HUES48 (cell line): ENCODE data around the gene TP53I11.

Source experiments
- H3K27ac ChIP-seq: one replicate; pipeline ENCODE4 v1.7.0; 2013; ENCODE audit warnings: low read depth, low read length, inconsistent platforms
- H3K27me3 ChIP-seq: 2 replicates; pipeline ENCODE4 v1.6.1; 2013; ENCODE audit warnings: mild to moderate bottlenecking, low read length; ENCODE audit not compliant: control insufficient read depth, insufficient read depth
- H3K36me3 ChIP-seq: 2 replicates; pipeline ENCODE4 v1.6.1; 2013; ENCODE audit warnings: low read length; ENCODE audit not compliant: control insufficient read depth, insufficient read depth
- H3K4me1 ChIP-seq: 2 replicates; pipeline ENCODE4 v1.6.1; 2013; ENCODE audit warnings: mild to moderate bottlenecking, low read length; ENCODE audit not compliant: control insufficient read depth, insufficient read depth
- H3K4me3 ChIP-seq: 2 replicates; pipeline ENCODE4 v1.5.1; 2013; ENCODE audit warnings: mild to moderate bottlenecking, low read depth, low read length
- H3K9ac ChIP-seq: 2 replicates; pipeline ENCODE4 v1.6.1; 2013; ENCODE audit warnings: mild to moderate bottlenecking, low read depth, low read length, moderate library complexity
- H3K9me3 ChIP-seq: 2 replicates; pipeline ENCODE4 v1.6.1; 2013; ENCODE audit warnings: low read length; ENCODE audit not compliant: control insufficient read depth, insufficient read depth

TP53I11 gene

DNA sequence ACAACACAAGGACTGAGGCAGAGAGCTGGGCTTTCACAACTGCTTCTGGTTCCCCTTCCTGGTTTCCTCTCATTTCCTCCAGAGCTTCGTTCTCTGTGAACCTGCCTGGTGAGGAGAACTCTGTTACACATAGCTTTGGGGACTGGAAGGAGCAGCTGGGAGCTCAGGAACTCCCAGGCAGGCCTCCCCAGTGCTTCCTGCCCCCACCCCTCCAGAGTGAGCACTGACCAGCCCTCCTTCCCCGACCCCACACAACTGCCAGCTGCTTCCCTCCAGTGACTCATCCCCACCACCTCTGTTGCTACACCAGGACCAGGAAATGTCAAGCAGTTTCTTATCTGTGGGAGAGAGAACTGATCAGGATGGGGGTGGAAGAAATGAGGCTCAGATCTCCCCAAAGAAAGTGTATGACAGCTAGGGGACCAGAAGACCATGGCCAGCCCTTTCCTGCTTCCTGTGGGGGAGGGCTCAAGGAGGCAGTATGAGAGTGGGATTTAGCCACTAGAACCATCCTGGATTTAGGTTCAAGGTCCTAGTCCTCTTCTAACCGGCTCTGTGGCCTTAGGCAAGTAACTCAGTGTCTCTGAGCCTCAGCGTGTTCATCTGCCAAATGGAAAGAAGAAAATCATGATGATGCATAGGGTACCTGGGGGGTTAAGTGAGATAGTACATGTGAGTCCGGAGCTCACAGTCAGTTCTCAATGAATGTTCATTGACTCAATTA lies 4.5 kb upstream of the TP53I11 start:
- Histone ChIP-seq H3K27me3 (peaks cover 9% of the 10 kb centered on the region), H3K9ac (no peak overlapping the region), H3K36me3 (no peaks in the 10 kb centered on the region), H3K27ac (peak overlapping the region; percentile 15), H3K9me3 (no peaks in the 10 kb centered on the region), H3K4me3 (no peak overlapping the region), H3K4me1 (peaks cover 56% of the 10 kb centered on the region)

DNA sequence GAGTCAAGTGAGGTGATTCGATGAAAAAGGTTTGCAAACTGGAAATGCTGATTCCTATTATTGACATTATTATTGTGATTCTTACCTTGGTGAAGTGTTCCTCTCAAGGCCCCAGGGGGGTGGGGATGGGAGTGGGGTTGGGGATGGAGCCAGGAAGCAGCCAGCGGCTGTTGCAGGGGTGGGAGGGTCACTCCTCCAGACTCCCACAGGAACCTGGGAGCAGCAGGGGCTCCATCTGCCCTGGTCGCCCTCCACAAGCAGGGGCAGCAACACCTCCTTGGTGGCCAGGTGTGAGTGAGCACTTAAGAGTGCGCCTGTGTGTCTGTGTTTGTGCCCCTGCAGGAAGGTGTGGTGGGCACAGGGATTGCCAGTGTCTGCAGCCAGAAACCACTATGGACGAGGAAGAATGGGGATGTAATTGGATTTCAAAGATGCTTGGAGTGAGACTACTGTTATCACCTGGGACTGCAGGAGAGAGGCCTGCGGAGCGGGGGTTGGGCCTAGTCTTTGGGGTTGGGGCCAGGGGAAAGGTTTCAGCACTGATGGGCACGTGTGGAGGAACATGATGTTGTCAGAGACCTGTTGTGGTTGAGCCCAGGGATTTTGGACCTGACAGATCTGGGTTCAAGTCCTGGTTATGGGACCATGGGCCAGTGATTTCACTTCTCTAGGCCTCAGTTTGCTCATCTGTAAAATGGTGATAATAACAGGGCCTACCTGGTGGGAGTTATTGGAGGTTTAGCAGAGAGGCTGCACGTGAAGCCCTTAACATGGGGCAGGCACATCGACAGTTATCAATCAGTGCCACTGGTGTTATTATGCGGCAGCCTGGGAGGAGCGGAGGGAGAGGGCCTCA lies 3.6 kb upstream of the TP53I11 start:
- no peaks in the 10 kb centered on the region for H3K36me3 ChIP-seq
- peaks cover 51% of the 10 kb centered on the region for H3K4me1 ChIP-seq
- no peaks in the 10 kb centered on the region for H3K9me3 ChIP-seq
- H3K27ac ChIP-seq, result peak overlapping the region; percentile 15
- no peak overlapping the region for H3K4me3 ChIP-seq
- H3K9ac ChIP-seq, result no peak overlapping the region
- peaks cover 9% of the 10 kb centered on the region for H3K27me3 ChIP-seq

DNA sequence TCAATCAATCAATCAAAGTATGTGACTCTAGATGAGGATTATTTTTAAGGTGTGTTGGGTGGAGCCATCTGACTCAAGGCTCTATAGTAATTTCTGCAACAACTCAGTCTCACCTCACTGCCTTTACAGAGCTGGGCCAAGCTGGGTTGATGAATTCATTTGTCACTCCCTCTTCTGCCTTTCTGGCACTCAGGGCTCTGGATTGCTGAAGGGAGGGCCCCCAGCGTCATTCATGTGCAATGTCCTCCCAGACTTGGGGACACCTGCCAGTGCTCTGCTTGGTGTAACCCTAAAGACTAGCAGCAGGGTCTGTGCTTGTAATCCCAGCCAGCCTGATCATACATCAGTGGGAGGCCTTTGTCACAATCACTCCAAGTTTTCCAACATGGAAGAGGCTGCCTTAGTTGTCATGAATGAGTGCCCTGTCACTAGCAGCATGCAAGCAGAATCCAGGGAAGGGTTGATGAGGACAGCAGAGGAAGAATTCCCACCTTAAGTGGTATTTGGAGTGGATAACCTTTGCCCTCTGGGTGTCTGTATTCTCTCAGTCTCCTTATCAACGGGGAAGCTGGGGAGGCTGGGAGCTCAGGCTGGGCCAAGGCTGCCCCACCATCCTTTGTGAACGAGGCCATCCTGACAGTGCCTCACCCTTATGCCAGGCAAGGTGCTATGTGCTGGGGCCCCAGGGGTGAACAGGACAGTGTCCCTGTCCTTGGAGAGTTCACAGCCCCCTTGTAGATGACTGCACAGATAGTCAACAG lies 2.0 kb upstream of the TP53I11 start:
- no peak overlapping the region for H3K9ac ChIP-seq
- H3K9me3 ChIP-seq, result no peaks in the 10 kb centered on the region
- no peaks in the 10 kb centered on the region for H3K36me3 ChIP-seq
- H3K4me3 ChIP-seq, result no peak overlapping the region
- no peak overlapping the region for H3K27ac ChIP-seq
- peaks cover 4% of the 10 kb centered on the region for H3K27me3 ChIP-seq
- peaks cover 54% of the 10 kb centered on the region for H3K4me1 ChIP-seq

DNA sequence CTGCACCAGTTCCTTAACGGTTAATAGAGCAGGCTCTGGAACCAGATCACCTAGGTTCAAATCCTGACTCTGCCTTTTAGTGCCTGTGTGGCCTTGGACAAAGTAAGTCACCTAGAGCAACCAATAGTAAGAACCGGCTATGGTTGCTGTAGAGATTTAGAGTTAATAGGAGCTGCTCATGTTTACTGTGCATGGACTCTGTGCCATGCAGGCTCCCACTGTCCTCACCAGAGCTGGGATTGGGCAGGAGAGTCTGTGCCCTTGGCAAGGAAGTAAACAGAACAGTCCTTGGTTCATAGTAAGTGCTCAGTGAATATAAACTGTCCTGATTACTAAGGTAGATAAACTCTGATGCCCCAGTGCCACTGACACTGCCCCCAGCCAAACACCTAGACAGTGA lies 1.4 kb upstream of the TP53I11 start:
- Histone ChIP-seq H3K36me3 (no peaks in the 10 kb centered on the region), H3K4me3 (no peak overlapping the region), H3K9ac (no peak overlapping the region), H3K27ac (no peak overlapping the region), H3K9me3 (no peaks in the 10 kb centered on the region), H3K4me1 (peaks cover 48% of the 10 kb centered on the region), H3K27me3 (peaks cover 4% of the 10 kb centered on the region)

DNA sequence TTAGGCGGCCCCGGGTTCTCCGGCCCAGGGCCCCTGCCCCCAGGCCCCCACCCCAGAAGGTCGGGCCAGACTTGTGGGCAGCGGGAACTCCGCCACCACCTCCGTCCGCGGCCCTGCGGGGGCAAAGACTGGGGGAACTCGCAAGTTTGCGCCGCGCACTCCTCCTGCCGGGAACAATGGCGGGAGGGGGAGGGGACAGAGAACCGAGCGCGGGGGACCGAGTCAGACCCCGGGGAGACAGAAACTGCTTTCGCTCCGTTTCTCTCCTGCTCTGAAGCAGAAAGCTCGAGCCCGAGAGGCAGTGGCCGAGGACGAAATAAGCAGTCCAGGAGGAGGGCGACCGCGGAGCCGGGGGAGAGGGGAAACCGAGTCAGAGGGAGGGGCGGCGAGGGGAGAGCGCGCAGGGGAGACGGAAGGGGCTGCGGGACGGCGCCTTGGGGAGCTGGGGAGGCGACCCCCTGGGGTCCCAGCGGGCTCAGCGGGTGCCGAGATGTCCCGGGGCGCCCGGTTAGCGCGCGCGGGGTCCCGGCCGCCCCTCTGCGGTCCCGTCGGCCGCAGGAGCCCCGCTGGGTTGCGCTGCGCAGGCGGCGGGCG lies 555 bp downstream of the TP53I11 start:
- Histone ChIP-seq H3K36me3 (no peaks in the 10 kb centered on the region), H3K27me3 (no peaks in the 10 kb centered on the region), H3K27ac (peak overlapping the region; percentile 81), H3K9me3 (no peaks in the 10 kb centered on the region), H3K4me3 (peak overlapping the region; percentile 80), H3K4me1 (peaks cover 35% of the 10 kb centered on the region), H3K9ac (peak overlapping the region; percentile 36; the same call in 1 of the 2 replicates)

DNA sequence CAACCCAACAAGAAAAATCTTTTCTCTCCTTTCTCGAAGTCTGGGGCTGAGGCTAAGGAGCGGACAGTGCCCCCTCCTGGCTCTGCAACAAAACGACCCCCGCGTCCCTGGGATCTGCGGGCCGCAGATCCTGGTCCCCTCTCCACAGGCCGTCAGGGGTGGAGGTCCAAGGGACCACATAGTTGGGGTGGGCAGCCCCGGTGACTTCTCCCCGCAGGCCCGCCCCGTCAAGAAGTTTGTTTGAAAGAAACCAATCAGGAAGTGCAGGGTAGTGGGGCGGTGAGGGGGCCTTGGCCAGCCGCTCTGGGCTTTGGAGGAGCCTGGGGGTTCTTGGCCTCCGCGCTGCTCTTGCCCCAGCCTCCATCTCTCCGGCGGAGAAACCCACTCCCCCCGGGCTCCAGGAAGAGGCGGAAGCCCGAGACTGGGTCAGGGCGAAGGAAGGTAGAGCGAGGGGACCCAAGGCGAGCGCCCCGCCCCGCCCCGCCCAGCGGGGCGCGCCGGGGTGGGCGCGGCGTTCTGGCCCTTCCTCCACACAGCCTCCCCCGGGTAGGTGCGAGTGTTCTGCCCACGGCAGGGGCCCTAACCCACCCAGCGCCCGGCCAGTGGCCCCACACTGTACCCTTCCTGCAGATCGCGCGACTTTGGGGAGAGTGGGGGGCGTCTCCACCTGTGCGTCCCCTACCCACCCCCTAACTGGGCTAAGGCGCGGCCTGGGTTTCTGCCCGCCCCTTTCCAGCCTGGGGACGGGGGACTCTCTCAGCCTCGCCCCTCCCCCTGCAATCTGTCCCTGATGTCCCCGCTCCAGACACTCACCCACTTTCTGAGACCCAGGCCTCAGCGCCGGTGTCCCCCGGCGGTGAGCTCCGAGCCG lies 1.3 kb downstream of the TP53I11 start:
- H3K36me3 ChIP-seq, result no peaks in the 10 kb centered on the region
- H3K9ac ChIP-seq, result no peak overlapping the region
- no peaks in the 10 kb centered on the region for H3K27me3 ChIP-seq
- H3K4me3 ChIP-seq, result peak overlapping the region; percentile 80
- peaks cover 35% of the 10 kb centered on the region for H3K4me1 ChIP-seq
- no peaks in the 10 kb centered on the region for H3K9me3 ChIP-seq
- H3K27ac ChIP-seq, result peak overlapping the region; percentile 81

DNA sequence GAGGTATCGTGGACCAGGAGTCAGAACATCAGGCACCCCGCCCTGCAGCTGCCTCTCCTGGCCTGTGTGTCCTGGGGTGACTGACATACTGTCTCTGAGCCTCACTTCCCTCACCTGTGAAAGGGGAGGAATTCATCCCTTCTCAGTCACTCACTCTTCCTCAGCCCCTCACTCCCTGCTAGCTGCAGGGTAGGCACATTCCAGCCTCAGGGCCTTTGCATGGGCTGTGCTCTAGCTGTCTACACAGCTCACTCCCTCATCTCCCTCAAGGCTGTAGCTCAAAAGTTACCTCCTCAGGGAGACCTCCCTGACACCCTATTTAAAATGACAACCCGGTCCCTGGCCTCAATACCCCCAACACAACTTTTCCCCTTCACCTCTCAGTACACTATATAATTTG lies 2.5 kb downstream of the TP53I11 start:
- no peak overlapping the region for H3K9ac ChIP-seq

DNA sequence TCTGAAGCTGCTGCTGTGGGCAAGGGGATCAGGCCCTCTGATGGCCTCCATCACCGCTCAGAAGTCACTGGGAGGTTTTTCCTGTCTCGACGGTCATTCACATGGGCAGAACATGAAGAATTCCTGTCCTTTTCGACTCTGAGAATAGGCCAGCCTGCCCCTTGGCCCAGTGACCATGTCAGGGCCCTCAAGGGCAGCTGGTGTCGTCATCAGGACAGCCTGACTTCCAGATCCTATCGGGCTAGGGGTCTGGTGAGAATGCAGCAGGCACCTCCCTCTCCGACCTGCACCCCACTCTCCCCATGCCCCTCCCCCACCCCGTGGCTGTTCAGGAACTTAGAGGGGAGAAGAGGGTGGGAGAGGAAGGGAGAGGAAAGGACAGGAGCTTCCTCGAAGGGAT lies 3.6 kb downstream of the TP53I11 start:
- H3K27ac ChIP-seq, result no peak overlapping the region
- no peaks in the 10 kb centered on the region for H3K27me3 ChIP-seq
- H3K36me3 ChIP-seq, result no peaks in the 10 kb centered on the region
- no peak overlapping the region for H3K4me3 ChIP-seq
- no peak overlapping the region for H3K9ac ChIP-seq
- no peaks in the 10 kb centered on the region for H3K9me3 ChIP-seq
- peaks cover 38% of the 10 kb centered on the region for H3K4me1 ChIP-seq

More for the DNA sequence above, 2.5 kb downstream of the TP53I11 start:
- H3K27me3 ChIP-seq, result no peaks in the 10 kb centered on the region
- no peak overlapping the region for H3K27ac ChIP-seq
- no peak overlapping the region for H3K4me3 ChIP-seq
- no peaks in the 10 kb centered on the region for H3K9me3 ChIP-seq
- H3K4me1 ChIP-seq, result peaks cover 39% of the 10 kb centered on the region
- no peaks in the 10 kb centered on the region for H3K36me3 ChIP-seq

DNA sequence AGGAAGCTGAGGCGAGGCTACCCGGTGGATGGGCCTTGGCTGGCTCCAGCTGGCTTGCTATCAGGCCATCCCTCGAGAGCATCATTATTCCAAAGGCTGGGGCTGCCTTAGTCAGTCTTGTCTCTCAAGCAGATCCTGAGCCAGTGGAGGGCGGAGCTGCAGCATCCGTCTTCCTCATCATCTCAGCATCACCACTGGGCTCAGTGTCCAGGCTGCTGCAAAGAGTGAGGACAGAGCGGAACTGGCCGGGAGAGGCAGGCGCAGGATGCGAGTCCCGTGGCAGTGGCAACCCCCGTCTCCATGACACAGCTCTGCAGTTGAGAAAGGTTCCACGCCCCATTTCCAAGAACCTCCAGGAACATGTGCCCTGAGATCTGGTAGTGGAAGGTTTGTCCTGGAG lies 4.4 kb downstream of the TP53I11 start:
- H3K4me1 ChIP-seq, result peaks cover 31% of the 10 kb centered on the region
- no peaks in the 10 kb centered on the region for H3K36me3 ChIP-seq
- H3K27me3 ChIP-seq, result no peaks in the 10 kb centered on the region
- no peak overlapping the region for H3K27ac ChIP-seq
- H3K9ac ChIP-seq, result no peak overlapping the region
- no peaks in the 10 kb centered on the region for H3K9me3 ChIP-seq
- no peak overlapping the region for H3K4me3 ChIP-seq

DNA sequence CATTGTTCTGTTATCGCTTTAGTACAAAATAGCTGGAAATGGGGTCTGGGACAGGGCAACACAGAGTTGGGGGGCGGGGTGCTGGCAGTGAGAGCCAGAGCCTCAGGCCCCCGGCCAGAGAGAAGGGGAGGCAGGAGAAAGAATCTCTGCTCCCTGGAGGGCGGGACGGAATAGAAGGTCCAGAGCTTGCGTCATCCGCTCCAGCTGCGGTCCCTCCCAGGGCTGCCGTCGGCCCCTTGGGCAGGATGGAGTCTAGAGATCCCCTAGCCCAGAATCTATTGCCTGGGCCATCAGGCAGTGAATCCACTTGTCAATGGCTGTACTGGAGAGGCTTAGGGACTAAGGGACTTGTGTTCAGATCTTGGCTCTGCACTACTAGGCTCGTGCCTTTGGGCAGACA lies 5.0 kb downstream of the TP53I11 start:
- H3K27me3 ChIP-seq, result no peaks in the 10 kb centered on the region
- no peak overlapping the region for H3K27ac ChIP-seq
- no peak overlapping the region for H3K4me3 ChIP-seq
- H3K9me3 ChIP-seq, result no peaks in the 10 kb centered on the region
- peaks cover 28% of the 10 kb centered on the region for H3K4me1 ChIP-seq
- no peak overlapping the region for H3K9ac ChIP-seq
- no peaks in the 10 kb centered on the region for H3K36me3 ChIP-seq
